Measurements from ENCODE around the gene BOD1L1. TPM values are rescaled to one million over a fixed set of nuclear protein-coding genes. Genes with fewer than 3 reads are reported as not detected.

The BOD1L1 gene
- total and polyA plus RNA-seq, 8 donors, result 6.5 to 18.4 (median 10.7) TPM

- TF ChIP-seq CTCF (IDR thresholded peaks at IDR 0.05), result no peak
- Histone ChIP-seq H3K27me3 (peaks cover 0 to 4% (median 0%) of the 10 kb centered on the region in 4 donors), H3K4me1 (no peaks in the 10 kb centered on the region), H3K36me3 (no peaks in the 10 kb centered on the region), H3K9me3 (no peaks in the 10 kb centered on the region), H3K27ac (no peak overlapping the region), H3K4me3 (no peak overlapping the region)
- FAIRE-seq (no peak), ATAC-seq (no peak), DNase-seq (no peak)
- intact Hi-C loops (cut with DNase I), result no loop called here
- WGBS, 2 donors, result 33% methylated on average over 8 of the region's 8 CpGs
Observed at GRCh38 chr4:13640149-13640940, 12.8 kb upstream of the BOD1L1 start.

- 59 to 76% methylated on average over 1 of the region's 1 CpG for WGBS, 2 donors
- no peak for TF ChIP-seq CTCF (IDR thresholded peaks at IDR 0.05)
- no peak for FAIRE-seq
Observed at GRCh38 chr4:13635286-13635799, 7.8 kb upstream of the BOD1L1 start.

GRCh38 chr4:13633671-13634070 lies 6.1 kb upstream of the BOD1L1 start:
- Histone ChIP-seq H3K9me3 (no peaks in the 10 kb centered on the region), H3K4me3 (no peak overlapping the region), H3K4me1 (peaks cover 0 to 3% (median 0%) of the 10 kb centered on the region in 3 donors), H3K27me3 (no peaks in the 10 kb centered on the region), H3K36me3 (no peaks in the 10 kb centered on the region), H3K27ac (no peak overlapping the region)
- no peak for FAIRE-seq
- no peak for TF ChIP-seq CTCF (IDR thresholded peaks at IDR 0.05)
- DNase-seq, result no peak
- 78 to 90% methylated on average over 1 of the region's 1 CpG for WGBS, 2 donors
- intact Hi-C loops (cut with DNase I), result no loop called here
- no peak for ATAC-seq

More at GRCh38 chr4:13635286-13635799, 7.8 kb upstream of the BOD1L1 start:
- Histone ChIP-seq H3K36me3 (no peaks in the 10 kb centered on the region), H3K27ac (no peak overlapping the region), H3K4me1 (no peaks in the 10 kb centered on the region), H3K4me3 (no peak overlapping the region), H3K27me3 (peaks cover 0 to 4% (median 0%) of the 10 kb centered on the region in 4 donors), H3K9me3 (no peaks in the 10 kb centered on the region)
- ATAC-seq (no peak), DNase-seq (no peak)
- intact Hi-C loops (cut with DNase I), result no loop called here

DNA sequence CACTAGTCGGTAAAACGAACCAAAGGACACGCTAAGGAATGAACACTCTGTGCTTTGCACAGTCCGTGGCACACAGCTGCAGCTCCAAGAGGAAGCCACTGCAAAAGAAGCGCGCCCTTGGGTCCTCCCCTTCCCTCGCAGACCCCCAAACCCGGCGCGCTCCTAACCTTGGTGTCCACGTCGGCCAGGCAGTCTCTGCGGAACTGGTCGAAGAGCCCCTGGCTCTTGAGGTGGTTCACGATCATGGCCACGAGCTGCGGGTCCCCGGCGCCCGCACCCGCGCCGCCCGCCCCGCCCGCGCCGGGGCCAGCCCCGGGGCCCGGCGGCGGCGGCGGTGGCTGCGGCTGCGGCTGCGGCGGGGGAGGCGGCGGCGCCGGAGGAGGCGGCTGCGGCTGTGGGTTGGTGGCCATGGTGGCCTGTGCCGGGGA lies 333 bp downstream of the BOD1L1 start:
- Histone ChIP-seq H3K27me3 (no peaks in the 10 kb centered on the region), H3K27ac (peak overlapping the region; percentile 85 to 94 (median 90)), H3K4me1 (peaks cover 0 to 17% (median 16%) of the 10 kb centered on the region in 3 donors), H3K4me3 (peak overlapping the region; percentile 33 to 86 (median 50)), H3K36me3 (no peaks in the 10 kb centered on the region), H3K9me3 (no peaks in the 10 kb centered on the region)
- TF ChIP-seq CTCF (IDR thresholded peaks at IDR 0.05), result no peak
- DNase-seq (peak in 2 of 6 donors; percentile 22 to 76), FAIRE-seq (no peak), ATAC-seq (no peak)
- intact Hi-C loops (cut with DNase I), result no loop called here
- WGBS, 2 donors, result 0 to 1% methylated on average over 33 to 45 of the region's 45 CpGs

All from pancreas (tissue), 10 donors.